ENCODE measurements around the gene NUDT10. TPM values are rescaled to one million over a fixed set of nuclear protein-coding genes. Genes with fewer than 3 reads are reported as not detected.
A peak's percentile ranks its signal among the peaks of the same experiment; 100 is the strongest.

NUDT10 gene
- total RNA-seq, 5 donors from 2014 or later (not counting 1 experiment from before 2014, with no cell fraction given), result 0.15 to 0.47 (median 0.29) TPM; not detected in 1

DNA sequence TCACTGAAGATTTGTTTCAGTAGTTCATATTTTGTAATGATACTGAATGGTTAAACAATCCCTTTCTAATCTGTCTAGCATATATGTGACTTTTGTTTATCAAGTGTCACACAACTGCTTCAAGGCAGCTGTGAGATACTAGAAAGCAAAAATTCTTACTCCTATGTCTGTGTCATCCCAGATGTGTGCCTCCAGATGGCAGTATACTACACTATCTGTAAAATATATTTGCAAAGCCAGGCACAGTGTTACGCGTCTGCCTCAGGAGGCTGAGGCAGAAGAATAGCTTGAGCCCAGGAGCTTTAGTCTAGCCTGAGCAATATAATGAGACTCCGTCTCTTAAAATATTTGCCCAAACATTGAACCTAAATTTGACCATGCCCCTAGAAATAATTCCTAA, 4.0 kb downstream of the NUDT10 start:
- no peak overlapping the region for H3K4me3 Mint-ChIP-seq
- peaks cover 0 to 3% of the 10 kb centered on the region in 2 experiments for H3K27me3 ChIP-seq (replicated peaks in 1 of 2; ENCODE audit: control insufficient read depth in 2 of 2, extremely low read depth in 1 of 2, insufficient read depth in 2 of 2, low read length in 1 of 2)
- H3K36me3 Mint-ChIP-seq, result no peaks in the 10 kb centered on the region
- WGBS (ENCODE audit: insufficient coverage), result no CpG with 5 or more reads among the region's 3 CpGs
- H3K27me3 Mint-ChIP-seq, result peaks cover 0 to 6% of the 10 kb centered on the region in 2 donors
- no peaks in the 10 kb centered on the region for H3K36me3 ChIP-seq (ENCODE audit: control insufficient read depth in 2 of 2, extremely low read depth in 1 of 2, insufficient read depth in 1 of 2, low read length in 1 of 2)
- ChIA-PET CTCF (interaction anchor here (0.6 to 4.2 kb wide), 8 partner anchors 64 to 124 kb away, joined by 3 to 38 read pairs (median 12); no protein-coding TSS in a partner anchor), POLR2A (interaction anchor here in 1 of 2 donors (0.6 kb wide), 1 partner anchor 63 kb away, joined by 3 read pairs; no protein-coding TSS in a partner anchor)
- H3K4me3 ChIP-seq (ENCODE audit: control insufficient read depth in 1 of 2, extremely low read depth in 1 of 2, low read length in 1 of 2), result no peak overlapping the region
- ATAC-seq (replicated peaks in 1 of 4), result peak; percentile 61 to 75 (median 66)
- no peak overlapping the region for H3K27ac ChIP-seq (ENCODE audit: low read length)
- H3K9me3 Mint-ChIP-seq, result no peaks in the 10 kb centered on the region
- no peak overlapping the region for H3K27ac Mint-ChIP-seq
- no peaks in the 10 kb centered on the region for H3K9me3 ChIP-seq
- DNase-seq, result peak in 24 of 35 experiments; percentile 1 to 53 (median 10)
- peaks cover 0 to 2% of the 10 kb centered on the region in 2 experiments for H3K4me1 ChIP-seq (ENCODE audit: control insufficient read depth in 1 of 2, extremely low read depth in 1 of 2, insufficient read depth in 2 of 2, low read length in 2 of 2)
- peaks cover 1 to 9% (median 5%) of the 10 kb centered on the region in 3 donors for H3K4me1 Mint-ChIP-seq

GRCh38 chrX:51361251-51361650, 28.6 kb downstream of the NUDT10 start:
- Mint-ChIP-seq H3K4me3 (no peak overlapping the region), H3K36me3 (peaks cover 43% of the 10 kb centered on the region), H3K4me1 (no peaks in the 10 kb centered on the region), H3K9me3 (peaks cover 8 to 18% (median 9%) of the 10 kb centered on the region in 3 donors), H3K27me3 (peaks cover 0 to 6% of the 10 kb centered on the region in 2 donors), H3K27ac (no peak overlapping the region)
- H3K27ac ChIP-seq (ENCODE audit: low read length), result no peak overlapping the region
- H3K27me3 ChIP-seq (replicated peaks in 1 of 2; ENCODE audit: control insufficient read depth in 2 of 2, extremely low read depth in 1 of 2, insufficient read depth in 2 of 2, low read length in 1 of 2), result no peaks in the 10 kb centered on the region
- H3K36me3 ChIP-seq (ENCODE audit: control insufficient read depth in 2 of 2, extremely low read depth in 1 of 2, insufficient read depth in 1 of 2, low read length in 1 of 2), result no peaks in the 10 kb centered on the region
- H3K9me3 ChIP-seq, result no peaks in the 10 kb centered on the region
- no peak overlapping the region for H3K4me3 ChIP-seq (ENCODE audit: control insufficient read depth in 1 of 2, extremely low read depth in 1 of 2, low read length in 1 of 2)
- H3K4me1 ChIP-seq (ENCODE audit: control insufficient read depth in 1 of 2, extremely low read depth in 1 of 2, insufficient read depth in 2 of 2, low read length in 2 of 2), result no peaks in the 10 kb centered on the region
- no peak for DNase-seq
- ChIA-PET CTCF (no interaction called here), POLR2A (no interaction called here)
- WGBS (ENCODE audit: insufficient coverage), result no CpG with 5 or more reads among the region's 7 CpGs
- no peak for ATAC-seq (replicated peaks in 1 of 4)

- ChIA-PET POLR2A (no interaction called here), CTCF (no interaction called here)
- peaks cover 5 to 14% (median 10%) of the 10 kb centered on the region in 3 donors for H3K4me1 Mint-ChIP-seq
- Histone ChIP-seq H3K4me3 (ENCODE audit: control insufficient read depth in 1 of 2, extremely low read depth in 1 of 2, low read length in 1 of 2) (no peak overlapping the region), H3K9me3 (no peaks in the 10 kb centered on the region), H3K27me3 (replicated peaks in 1 of 2; ENCODE audit: control insufficient read depth in 2 of 2, extremely low read depth in 1 of 2, insufficient read depth in 2 of 2, low read length in 1 of 2) (no peaks in the 10 kb centered on the region), H3K36me3 (ENCODE audit: control insufficient read depth in 2 of 2, extremely low read depth in 1 of 2, insufficient read depth in 1 of 2, low read length in 1 of 2) (no peaks in the 10 kb centered on the region), H3K27ac (ENCODE audit: low read length) (no peak overlapping the region), H3K4me1 (ENCODE audit: control insufficient read depth in 1 of 2, extremely low read depth in 1 of 2, insufficient read depth in 2 of 2, low read length in 2 of 2) (no peaks in the 10 kb centered on the region)
- DNase-seq, result no peak
- WGBS (ENCODE audit: insufficient coverage), result no CpG with 5 or more reads among the region's 2 CpGs
- H3K9me3 Mint-ChIP-seq, result no peaks in the 10 kb centered on the region
- peaks cover 9% of the 10 kb centered on the region for H3K36me3 Mint-ChIP-seq
- peaks cover 0 to 5% of the 10 kb centered on the region in 2 donors for H3K27me3 Mint-ChIP-seq
- no peak overlapping the region for H3K27ac Mint-ChIP-seq
- ATAC-seq (replicated peaks in 1 of 4), result no peak
- no peak overlapping the region for H3K4me3 Mint-ChIP-seq
These were observed 44.0 kb downstream of the NUDT10 start for GRCh38 chrX:51376672-51377071.

Other genes with a start within 250 kb of the NUDT10 start
- gene NUDT11, start 163.8 kb downstream of the NUDT10 start, total RNA-seq, result 1 to 10 TPM in 1 of 5 donors, under 1 TPM in 4; 0.63 to 1.1 (median 0.76) TPM